Stimulated activated CD4-positive, alpha-beta T cell treated with anti-CD3 and anti-CD28 coated beads, Interleukin-2, amount 100 ng/mL, for 24 hours (primary cell): ENCODE measurements around the gene RERGL.
"Not testable (repeated sequence)": the region's sequence is repeated elsewhere in the genome, so short reads cannot be mapped to it uniquely, and the experiment has no call there.

Source experiments
- DNase-seq, 2 donors: peaks; one replicate each; pipeline ENCODE4 v3.0.0-alpha.2; 2020

RERGL gene

GRCh38 chr12:18090093-18090492 lies at the start of gene RERGL:
Gene RERGL, minus strand, starts transcription at chr12:18090193. Its CDS starts 53 bp downstream, at chr12:18090140.
- DNase-seq, result no peak

- no peak for DNase-seq
Measured at GRCh38 chr12:18139254-18139653, 49.3 kb upstream of the RERGL start.

- DNase-seq, result no peak
Measured at GRCh38 chr12:18135509-18135908, 45.5 kb upstream of the RERGL start.

GRCh38 chr12:18135086-18135485 lies 45.1 kb upstream of the RERGL start:
- DNase-seq, result no peak

GRCh38 chr12:18130851-18131250 lies 40.9 kb upstream of the RERGL start:
- DNase-seq, result no peak

GRCh38 chr12:18123707-18124106 lies 33.7 kb upstream of the RERGL start:
- DNase-seq, result no peak

GRCh38 chr12:18120899-18121298 lies 30.9 kb upstream of the RERGL start:
- DNase-seq, result no peak

- no peak for DNase-seq
Measured at GRCh38 chr12:18108611-18109010, 18.6 kb upstream of the RERGL start.

GRCh38 chr12:18103624-18104023 lies 13.6 kb upstream of the RERGL start:
- DNase-seq, result no peak

GRCh38 chr12:18101043-18101442 lies 11.1 kb upstream of the RERGL start:
- no peak for DNase-seq

- DNase-seq, result no peak
Measured at GRCh38 chr12:18084080-18084479, 5.9 kb downstream of the RERGL start.

GRCh38 chr12:18079541-18080246 lies 10.3 kb downstream of the RERGL start:
- no peak for DNase-seq

- DNase-seq, result no peak
Measured at GRCh38 chr12:18074001-18074400, 16.0 kb downstream of the RERGL start.

GRCh38 chr12:18072723-18073122 lies 17.3 kb downstream of the RERGL start:
- no peak for DNase-seq

- no peak for DNase-seq
Measured at GRCh38 chr12:18071336-18071735, 18.7 kb downstream of the RERGL start.

GRCh38 chr12:18068355-18068754 lies 21.6 kb downstream of the RERGL start:
- no peak for DNase-seq

GRCh38 chr12:18066666-18067065 lies 23.3 kb downstream of the RERGL start:
- no peak for DNase-seq

GRCh38 chr12:18062867-18063266 lies 27.1 kb downstream of the RERGL start:
- not testable (repeated sequence) for DNase-seq

GRCh38 chr12:18057051-18057450 lies 32.9 kb downstream of the RERGL start:
- no peak for DNase-seq

GRCh38 chr12:18054925-18055619 lies 34.9 kb downstream of the RERGL start:
- DNase-seq, result no peak

- no peak for DNase-seq
Measured at GRCh38 chr12:18045446-18045992, 44.5 kb downstream of the RERGL start.

GRCh38 chr12:18040060-18040742 lies 49.8 kb downstream of the RERGL start:
- DNase-seq, result not testable (repeated sequence)
